ENCODE results near the gene ZIC2.

DNA sequence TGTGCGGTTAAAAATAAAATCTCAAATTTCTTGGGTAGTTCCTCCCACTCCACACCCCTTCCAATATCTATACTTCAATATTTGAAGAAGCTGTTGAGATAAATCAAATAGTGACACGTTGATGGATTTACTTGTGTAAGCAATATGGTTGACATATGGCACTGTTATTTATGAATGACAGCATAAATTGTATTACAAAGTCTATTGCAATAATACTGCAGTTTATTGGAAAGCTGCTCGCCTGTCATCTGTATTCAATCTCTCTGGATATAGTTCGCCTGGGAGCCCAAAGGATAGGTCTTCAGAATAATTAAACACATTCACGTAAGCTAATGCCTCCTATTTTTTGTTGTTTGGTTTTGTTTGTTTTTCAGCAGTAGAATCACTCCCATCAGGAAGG is 5.0 kb upstream of the ZIC2 start:
- TF ChIP-seq, protein P1, sequence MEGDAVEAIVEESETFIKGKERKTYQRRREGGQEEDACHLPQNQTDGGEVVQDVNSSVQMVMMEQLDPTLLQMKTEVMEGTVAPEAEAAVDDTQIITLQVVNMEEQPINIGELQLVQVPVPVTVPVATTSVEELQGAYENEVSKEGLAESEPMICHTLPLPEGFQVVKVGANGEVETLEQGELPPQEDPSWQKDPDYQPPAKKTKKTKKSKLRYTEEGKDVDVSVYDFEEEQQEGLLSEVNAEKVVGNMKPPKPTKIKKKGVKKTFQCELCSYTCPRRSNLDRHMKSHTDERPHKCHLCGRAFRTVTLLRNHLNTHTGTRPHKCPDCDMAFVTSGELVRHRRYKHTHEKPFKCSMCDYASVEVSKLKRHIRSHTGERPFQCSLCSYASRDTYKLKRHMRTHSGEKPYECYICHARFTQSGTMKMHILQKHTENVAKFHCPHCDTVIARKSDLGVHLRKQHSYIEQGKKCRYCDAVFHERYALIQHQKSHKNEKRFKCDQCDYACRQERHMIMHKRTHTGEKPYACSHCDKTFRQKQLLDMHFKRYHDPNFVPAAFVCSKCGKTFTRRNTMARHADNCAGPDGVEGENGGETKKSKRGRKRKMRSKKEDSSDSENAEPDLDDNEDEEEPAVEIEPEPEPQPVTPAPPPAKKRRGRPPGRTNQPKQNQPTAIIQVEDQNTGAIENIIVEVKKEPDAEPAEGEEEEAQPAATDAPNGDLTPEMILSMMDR (IDR thresholded peaks at IDR 0.05), result no peak
- TF ChIP-seq EZH2 (IDR thresholded peaks at IDR 0.05), result no peak
- no peak for TF ChIP-seq EZH2phosphoT487 (IDR thresholded peaks at IDR 0.05)

All from neural progenitor cell (in vitro differentiated cells).